Activated CD4-positive, CD25-positive, alpha-beta regulatory T cell (primary cell): ENCODE measurements around the gene TNF.

Experiments
- DNase-seq, 4 experiments: peaks; one replicate each; lab custom pipeline; 2025; lab: John Stamatoyannopoulos, UW

TNF gene

GRCh38 chr6:31573239-31574105 lies 1.9 kb upstream of the TNF start:
- no peak for DNase-seq

GRCh38 chr6:31574106-31575061 lies 981 bp upstream of the TNF start:
- DNase-seq: no peak

- DNase-seq: no peak
These were observed 754 bp downstream of the TNF start for GRCh38 chr6:31575952-31576685.

- DNase-seq: peak in 1 of 4 experiments; percentile 26
These were observed 1.7 kb downstream of the TNF start for GRCh38 chr6:31576897-31577578.

GRCh38 chr6:31577579-31577966 lies 2.2 kb downstream of the TNF start:
- DNase-seq: no peak

GRCh38 chr6:31578184-31579118 lies 3.1 kb downstream of the TNF start:
- DNase-seq: no peak

DNA sequence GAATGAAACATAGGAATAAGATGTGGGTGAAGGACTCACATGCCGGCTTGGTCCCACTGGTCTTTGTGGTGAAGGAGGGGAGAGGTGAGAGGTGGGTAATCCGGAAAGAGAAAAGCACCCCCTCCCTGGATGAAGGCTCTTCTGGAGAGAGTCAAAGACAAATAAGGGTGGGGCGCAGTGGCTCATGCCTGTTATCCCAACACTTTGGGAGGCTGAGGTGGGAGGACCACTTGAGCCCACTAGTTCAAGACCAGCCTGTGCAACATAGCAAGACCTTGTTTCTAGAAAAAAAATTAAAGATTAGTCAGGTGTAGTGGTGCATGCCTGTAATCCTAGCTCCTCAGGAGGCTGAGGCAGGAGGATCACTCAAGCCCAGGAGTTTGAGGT lies 3.7 kb downstream of the TNF start:
- no peak for DNase-seq

DNA sequence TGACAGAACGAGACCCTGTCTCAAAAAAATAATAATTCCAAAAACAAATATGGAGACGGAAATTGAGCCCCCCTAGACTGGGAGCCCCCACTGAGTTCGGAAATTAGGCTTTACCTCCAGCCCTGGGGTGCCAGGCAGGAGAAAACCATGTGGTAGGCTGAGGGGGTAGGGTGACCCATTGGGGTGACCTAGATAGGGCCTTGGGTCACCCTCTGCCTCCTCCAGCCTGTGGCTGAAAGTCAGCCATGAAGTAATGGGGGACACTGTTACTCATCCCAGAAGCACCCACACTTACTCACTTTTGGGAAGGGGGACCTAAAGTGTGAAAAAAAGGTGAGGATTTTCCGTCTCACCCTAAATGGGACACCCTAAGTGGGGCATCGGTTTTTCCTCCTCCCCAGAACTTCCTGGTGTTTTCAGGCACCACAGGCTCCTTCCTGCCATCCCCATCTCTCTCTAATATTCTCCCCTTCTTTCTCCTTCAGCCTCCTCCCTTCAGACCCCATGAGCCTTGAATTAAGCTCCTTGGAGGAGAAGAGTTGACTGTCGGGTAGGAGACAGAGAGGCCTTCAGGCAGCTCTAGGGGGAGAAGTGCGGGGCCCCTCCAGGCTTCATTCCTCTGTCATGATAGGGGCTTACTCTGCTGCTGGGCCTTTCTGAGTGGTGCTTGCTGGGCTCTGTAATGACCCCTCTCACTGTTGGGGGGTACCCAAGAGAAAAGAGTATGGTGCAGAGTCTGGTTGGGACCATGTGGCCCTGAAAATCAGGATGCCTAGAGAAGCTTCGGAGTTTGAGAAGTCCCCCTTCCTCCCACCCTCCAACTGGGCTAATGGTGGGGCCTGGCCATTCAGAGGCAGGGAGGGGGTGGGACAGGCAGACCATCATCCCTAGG lies 4.4 kb downstream of the TNF start:
- DNase-seq: no peak

GRCh38 chr6:31580438-31580740 lies 5.0 kb downstream of the TNF start:
- DNase-seq: no peak

DNA sequence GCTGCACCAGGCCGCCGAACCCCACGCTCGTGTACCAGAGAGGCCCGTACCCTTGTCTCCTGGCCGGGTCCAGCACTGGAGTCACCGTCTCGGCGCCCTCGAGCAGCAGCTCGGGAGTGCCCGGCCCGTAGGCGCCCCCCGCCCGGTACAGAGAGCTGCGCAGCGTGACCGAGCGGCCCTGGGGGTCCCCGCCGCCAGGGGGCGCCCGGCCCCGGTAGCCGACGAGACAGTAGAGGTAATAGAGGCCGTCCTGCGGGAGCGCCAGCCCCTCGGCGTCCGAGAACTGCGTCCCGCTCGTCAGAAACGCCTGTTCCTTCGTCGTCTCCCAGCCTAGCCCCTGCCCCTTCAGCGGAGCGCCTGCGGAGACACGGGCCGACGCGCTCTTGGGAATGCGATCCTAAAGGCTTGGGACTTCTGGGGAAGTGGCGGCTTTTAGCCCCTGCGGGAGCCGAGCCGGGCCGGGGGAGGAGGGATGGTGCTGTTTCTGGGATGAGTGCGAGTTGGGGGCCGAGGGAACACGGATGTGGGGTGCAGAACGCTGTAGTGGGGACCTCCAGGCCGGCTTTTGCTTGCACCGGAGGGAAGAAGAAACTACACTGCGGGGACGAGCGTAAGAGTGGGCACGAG lies 5.6 kb downstream of the TNF start:
- DNase-seq: peak; percentile 77 to 89 (median 87)

GRCh38 chr6:31581434-31582229 lies 6.3 kb downstream of the TNF start:
- DNase-seq: no peak

DNA sequence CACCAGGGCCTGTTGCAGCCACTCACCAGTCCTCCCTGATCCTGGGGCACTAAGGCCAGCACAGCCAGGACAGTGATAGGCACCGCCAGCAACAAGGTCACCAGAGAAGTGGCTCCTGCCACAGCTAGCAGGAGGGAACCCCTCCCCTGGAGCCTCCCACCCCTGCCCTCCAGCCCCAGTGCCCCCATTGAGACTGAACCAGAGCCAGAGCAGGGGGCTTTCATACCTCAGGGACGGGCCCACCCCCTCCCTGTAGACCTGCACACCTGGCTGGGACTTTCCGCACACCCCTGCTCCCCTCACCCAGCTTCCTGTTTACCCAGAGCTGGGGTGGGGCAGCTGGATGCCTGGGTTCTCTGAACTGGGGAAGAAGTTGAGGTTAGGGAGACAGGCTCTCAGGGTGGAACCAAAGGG lies 6.9 kb downstream of the TNF start, which contains the start of gene LTB:
Gene LTB, minus strand, starts transcription at position 195 of the 414 bp plus-strand sequence. Its CDS starts 7 bp downstream, at position 188.
- peak in 3 of 4 experiments; percentile 25 to 72 (median 66) for DNase-seq

- no peak for DNase-seq
These were observed 10.1 kb downstream of the TNF start for GRCh38 chr6:31585491-31585890.

DNA sequence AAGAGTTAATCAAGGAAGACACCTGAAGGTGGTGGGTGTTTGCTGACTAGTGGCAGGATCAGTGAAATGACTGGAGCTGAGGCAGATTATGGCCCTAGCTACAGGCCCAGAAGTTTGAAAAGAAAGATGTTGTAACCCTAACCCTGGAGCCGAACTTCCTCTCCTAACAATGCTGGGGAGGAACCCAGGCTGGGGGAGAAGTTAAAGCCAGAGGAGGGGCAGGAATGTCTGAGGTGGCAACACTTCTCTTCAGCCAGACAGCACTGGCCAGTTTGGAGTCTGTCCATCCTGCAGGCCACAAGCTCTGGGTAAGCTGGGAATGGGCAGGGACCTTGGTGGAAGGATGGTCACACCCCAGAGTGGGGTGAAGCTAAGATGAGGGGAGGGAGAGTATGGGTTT lies 10.6 kb downstream of the TNF start, which contains the start of gene LST1:
Gene LST1, plus strand, starts transcription at position 270 of the 400 bp plus-strand sequence. CDS start 1,023 bp downstream, outside the sequence.
- DNase-seq: no peak

- DNase-seq: peak in 1 of 4 experiments; percentile 8
These were observed 11.4 kb downstream of the TNF start for GRCh38 chr6:31586599-31587281.

DNA sequence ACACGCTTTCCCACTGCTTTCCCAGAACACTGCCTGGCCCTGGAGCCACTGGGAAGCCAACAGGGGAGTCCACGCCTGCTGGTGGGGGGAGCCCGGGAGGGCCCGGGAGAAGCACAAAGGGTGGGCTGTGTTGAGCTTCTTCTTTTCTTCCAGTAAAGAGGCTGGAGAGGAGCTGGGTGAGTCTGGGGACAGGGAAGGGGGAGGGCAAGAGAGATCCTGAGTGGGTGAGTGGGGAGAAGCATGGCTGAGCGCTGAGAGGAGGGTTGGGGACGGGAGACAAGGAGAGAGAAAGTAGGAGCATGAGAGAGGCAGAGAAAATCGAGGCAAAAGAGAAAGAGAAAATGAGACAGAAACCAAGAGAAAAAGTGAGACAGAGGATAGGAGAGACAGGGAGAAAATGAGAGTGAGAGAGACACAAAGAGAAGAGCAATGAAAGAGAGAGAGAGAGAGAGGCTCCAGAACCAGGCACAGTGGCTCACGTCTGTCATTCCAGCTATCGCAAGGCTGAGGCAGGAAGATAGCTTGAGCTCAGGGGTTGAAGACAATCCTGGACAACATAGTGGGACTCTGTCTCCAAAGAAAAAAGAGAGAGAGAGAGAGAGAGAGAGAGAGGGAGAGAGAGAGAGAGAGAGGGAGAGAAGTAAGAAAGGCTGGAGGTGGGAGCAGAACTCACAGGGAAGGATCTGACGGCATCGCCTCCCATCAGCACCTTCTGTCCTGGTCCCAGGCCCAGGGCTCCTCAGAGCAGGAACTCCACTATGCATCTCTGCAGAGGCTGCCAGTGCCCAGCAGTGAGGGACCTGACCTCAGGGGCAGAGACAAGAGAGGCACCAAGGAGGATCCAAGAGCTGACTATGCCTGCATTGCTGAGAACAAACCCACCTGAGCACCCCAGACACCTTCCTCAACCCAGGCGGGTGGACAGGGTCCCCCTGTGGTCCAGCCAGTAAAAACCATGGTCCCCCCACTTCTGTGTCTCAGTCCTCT lies 12.7 kb downstream of the TNF start:
- DNase-seq: no peak
